ENCODE data around the gene RIMKLB. TPM values are rescaled to one million over a fixed set of nuclear protein-coding genes. Genes with fewer than 3 reads are reported as not detected.
A peak's percentile ranks its signal among the peaks of the same experiment; 100 is the strongest.

Gene RIMKLB
- total RNA-seq, 1 experiment from 2014 or later = 87.7 TPM

GRCh38 chr12:8702159-8702558, 4.4 kb downstream of the RIMKLB start:
- no CpG with 5 or more reads among the region's 4 CpGs for WGBS (ENCODE audit: extremely low coverage, insufficient read length, low lambda C conversion rate)
- no peaks in the 10 kb centered on the region for H3K27me3 Mint-ChIP-seq (ENCODE audit: low read depth)

More at GRCh38 chr12:8702159-8702558, 4.4 kb downstream of the RIMKLB start:
- no peak overlapping the region for H4K5ac ChIP-seq (ENCODE audit: insufficient read length, low read depth, low read length)
- no peak overlapping the region for H4K91ac ChIP-seq (ENCODE audit: insufficient read length, low read depth, low read length)
- H4K20me1 ChIP-seq (ENCODE audit: control insufficient read depth, insufficient read depth, insufficient read length) = no peaks in the 10 kb centered on the region
- H3K79me1 ChIP-seq (ENCODE audit: insufficient read depth, low read depth, low read length, poor library complexity, severe bottlenecking) = peaks cover 12% of the 10 kb centered on the region
- H3K4me3 Mint-ChIP-seq = no peak overlapping the region
- H3K9me3 Mint-ChIP-seq = no peaks in the 10 kb centered on the region
- H3K4ac ChIP-seq (ENCODE audit: low read depth, low read length) = no peak overlapping the region
- H3K18ac ChIP-seq (ENCODE audit: insufficient read length, low read depth, low read length) = no peak overlapping the region
- H2BK12ac ChIP-seq (ENCODE audit: insufficient read length, low read depth, low read length) = no peak overlapping the region
- no peaks in the 10 kb centered on the region for H3K27me3 ChIP-seq (ENCODE audit: insufficient read depth, low read length)
- no peak overlapping the region for H2BK20ac ChIP-seq (ENCODE audit: low read depth, low read length, poor library complexity, severe bottlenecking)
- H2BK5ac ChIP-seq (ENCODE audit: insufficient read length, low read length) = no peak overlapping the region
- no peaks in the 10 kb centered on the region for H3K9me3 ChIP-seq (ENCODE audit: control insufficient read depth, low read depth, low read length)
- H3K14ac ChIP-seq (ENCODE audit: insufficient read depth, low read length) = no peak overlapping the region
- H3K27ac Mint-ChIP-seq = peak overlapping the region in 2 of 3 experiments; percentile 40 to 66; a peak in 1 of 7 replicates
- no peak overlapping the region for H4K8ac ChIP-seq (replicated peaks; ENCODE audit: insufficient read length, low read depth, low read length)
- TF ChIP-seq CTCF (conservative IDR thresholded peaks at IDR 0.05) = no peak
- no peak overlapping the region for H3T11ph ChIP-seq (ENCODE audit: low read length)
- H3K27ac ChIP-seq (ENCODE audit: insufficient read length, low read depth, low read length) = no peak overlapping the region
- no peak overlapping the region for H2BK120ac ChIP-seq (ENCODE audit: low read depth, low read length, poor library complexity, severe bottlenecking)
- peaks cover 7% of the 10 kb centered on the region for H3K23me2 ChIP-seq (ENCODE audit: insufficient read length, low read depth, low read length, poor library complexity, severe bottlenecking)
- DNase-seq = no peak
- H3K4me1 Mint-ChIP-seq = peaks cover 34 to 36% of the 10 kb centered on the region in 2 experiments
- no peaks in the 10 kb centered on the region; the same call in 1 of the 2 replicates for H3K4me1 ChIP-seq (ENCODE audit: insufficient read depth, low read length)
- no peak overlapping the region for H3K23ac ChIP-seq (ENCODE audit: insufficient read length, low read depth, low read length)
- peaks cover 36% of the 10 kb centered on the region; the same call in 1 of the 2 replicates for H3K79me2 ChIP-seq (ENCODE audit: insufficient read depth, low read length)
- peaks cover 13 to 22% (median 21%) of the 10 kb centered on the region in 3 experiments; a peak in 6 of 7 replicates for H3K36me3 Mint-ChIP-seq (ENCODE audit: insufficient read depth in 1 of 3, low read depth in 3 of 3)
- no peak overlapping the region for H3K56ac ChIP-seq (ENCODE audit: insufficient read length, low read depth, low read length)
- no peak overlapping the region for H3K9ac ChIP-seq (ENCODE audit: extremely low read depth, insufficient read length, low read length)
- no peak overlapping the region for H2BK15ac ChIP-seq (ENCODE audit: low read depth, low read length)
- no peak overlapping the region for H2AK5ac ChIP-seq (ENCODE audit: insufficient read length, low read length)
- no peak overlapping the region for H2AFZ ChIP-seq (ENCODE audit: low read length)
- no peak overlapping the region for H3K4me2 ChIP-seq (ENCODE audit: insufficient read depth, insufficient read length, low read length)

Measured in H9 (cell line).